Measurements from ENCODE around the gene GLYATL3. TPM values are rescaled to one million over a fixed set of nuclear protein-coding genes. Genes with fewer than 3 reads are reported as not detected.
A peak's percentile ranks its signal among the peaks of the same experiment; 100 is the strongest.

Gene GLYATL3
- total RNA-seq, 1 donor from 2014 or later, result not detected

DNA sequence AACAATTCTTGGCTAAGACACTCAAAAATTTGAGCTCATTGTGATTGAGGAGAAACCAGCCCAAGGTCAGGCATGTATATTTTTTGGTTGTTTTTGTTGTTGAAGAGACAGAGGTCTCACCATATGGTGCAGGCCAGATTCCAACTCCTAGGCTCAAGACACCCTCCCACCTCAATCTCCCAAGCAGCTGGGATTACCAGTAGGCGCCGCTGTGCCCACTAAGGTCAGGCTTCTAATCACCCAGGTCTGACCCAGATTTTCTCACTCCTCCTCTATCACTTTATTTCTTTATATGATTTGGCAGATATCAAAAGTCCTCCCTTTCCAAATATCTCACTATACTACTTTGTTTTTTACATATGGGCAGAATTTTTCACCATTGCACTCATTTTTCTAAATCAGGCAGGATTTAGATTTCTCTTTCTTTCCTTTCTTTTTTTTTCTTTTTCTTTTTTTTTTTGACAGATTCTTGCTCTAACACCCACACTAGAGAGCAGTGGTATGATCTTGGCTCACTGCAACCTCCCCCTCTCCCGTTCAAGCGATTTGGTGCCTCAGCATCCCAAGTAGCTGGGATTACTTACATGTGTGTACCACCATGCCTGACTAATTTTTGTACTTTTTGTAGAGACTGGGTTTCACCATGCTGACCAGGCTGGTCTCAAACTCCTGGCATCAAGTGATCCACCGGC lies 49.0 kb downstream of the GLYATL3 start:
- no peak for DNase-seq (ENCODE audit: low read depth)

DNA sequence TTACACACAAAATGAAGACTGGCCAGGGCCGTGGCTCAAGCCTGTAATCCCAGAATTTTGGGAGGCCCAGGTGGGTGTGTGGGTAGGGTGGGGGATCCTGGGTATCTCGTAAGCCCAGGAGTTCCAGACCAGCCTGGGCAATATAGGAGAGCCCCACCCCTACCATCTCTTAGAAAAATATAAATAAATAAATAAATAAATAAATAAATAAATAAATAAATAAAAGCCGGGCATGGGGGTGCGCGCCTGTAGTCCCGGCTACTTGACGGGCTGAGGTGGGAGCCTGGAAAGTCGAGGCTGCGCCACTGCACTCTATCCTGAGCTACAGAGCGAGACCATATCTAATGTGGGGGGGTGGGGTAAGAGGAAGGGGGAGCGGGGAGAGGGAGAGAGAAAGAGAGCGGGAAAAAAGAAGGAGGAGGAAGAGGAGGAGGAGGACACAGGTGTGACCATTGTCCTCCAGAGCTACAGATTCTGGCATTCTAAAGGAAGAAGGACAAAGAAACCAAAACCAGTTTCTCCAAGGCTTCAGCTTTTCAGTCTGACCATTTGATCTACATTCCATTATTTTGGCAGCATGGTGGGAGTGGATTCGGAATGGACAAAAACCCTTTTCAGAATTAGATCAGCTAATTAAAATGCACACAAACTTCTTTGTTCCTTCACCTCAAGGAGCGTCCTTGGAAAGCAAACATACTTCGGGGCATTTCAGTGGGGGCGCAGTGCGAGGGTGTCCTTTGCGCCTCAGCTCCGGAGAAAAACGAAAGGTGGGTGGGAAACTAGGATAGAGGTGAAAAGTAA lies 50.2 kb downstream of the GLYATL3 start:
- DNase-seq (ENCODE audit: low read depth), result no peak

DNA sequence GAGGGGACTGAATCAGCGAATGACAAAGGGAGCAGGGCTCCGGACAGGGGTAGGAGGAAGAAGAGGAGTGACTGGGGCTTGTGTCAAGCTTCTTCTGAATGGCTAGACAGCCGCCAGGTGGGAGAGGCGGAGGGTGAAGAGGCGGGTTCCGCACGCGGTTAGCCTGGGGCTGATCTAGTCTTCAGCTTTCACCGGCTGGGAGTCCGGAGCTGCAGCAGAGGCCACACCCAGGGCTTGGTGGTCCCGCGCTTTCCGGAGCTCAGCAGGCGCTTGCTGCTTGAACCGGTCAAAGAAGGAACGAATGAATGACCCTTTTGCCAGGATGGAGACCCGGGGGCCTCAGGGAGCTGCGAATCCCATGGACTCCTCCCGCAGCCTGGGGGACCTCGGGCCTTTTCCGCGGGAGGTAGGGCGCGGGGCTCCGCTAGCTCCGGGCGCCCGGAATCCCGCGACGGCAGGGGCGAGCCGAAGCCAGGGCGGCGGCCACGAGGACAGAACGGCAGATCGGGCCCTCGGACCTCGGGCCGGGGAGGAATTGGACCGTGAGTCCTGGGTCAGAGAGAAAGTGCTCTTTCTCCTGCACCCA lies 50.9 kb downstream of the GLYATL3 start, which contains the start of gene C6orf141:
Gene C6orf141 (plus strand): TSS at position 177 of the 586 bp plus-strand sequence. CDS start 125 bp downstream, at position 302.
- DNase-seq (ENCODE audit: low read depth), result peak; percentile 17

GRCh38 chr6:49551078-49551865 lies 51.5 kb downstream of the GLYATL3 start:
- DNase-seq (ENCODE audit: low read depth), result peak; percentile 26

DNA sequence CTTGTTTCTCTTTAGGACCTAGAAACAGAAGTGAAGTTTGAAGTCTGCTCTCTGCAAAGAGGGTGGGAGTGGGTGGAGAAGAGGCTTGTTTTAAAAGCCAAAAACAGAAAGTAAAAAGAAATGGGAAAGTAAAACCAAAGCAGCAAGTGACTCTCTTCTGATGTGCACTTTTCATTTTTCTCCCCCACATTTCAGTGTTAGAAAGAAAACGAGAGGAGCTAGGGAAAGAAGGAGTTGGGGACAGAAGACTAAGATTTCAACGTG lies 52.1 kb downstream of the GLYATL3 start:
- DNase-seq (ENCODE audit: low read depth), result no peak

- DNase-seq (ENCODE audit: low read depth), result no peak
Observed at GRCh38 chr6:49552596-49552995, 52.9 kb downstream of the GLYATL3 start.

GRCh38 chr6:49553384-49553783 lies 53.7 kb downstream of the GLYATL3 start:
- DNase-seq (ENCODE audit: low read depth), result peak; percentile 93

GRCh38 chr6:49555951-49556350 lies 56.2 kb downstream of the GLYATL3 start:
- peak; percentile 19 for DNase-seq (ENCODE audit: low read depth)

- peak; percentile 98 for DNase-seq (ENCODE audit: low read depth)
Observed at GRCh38 chr6:49556429-49556837, 56.7 kb downstream of the GLYATL3 start.

- no peak for DNase-seq (ENCODE audit: low read depth)
Observed at GRCh38 chr6:49557177-49557576, 57.5 kb downstream of the GLYATL3 start.

GRCh38 chr6:49558238-49558637 lies 58.5 kb downstream of the GLYATL3 start:
- DNase-seq (ENCODE audit: low read depth), result no peak

DNA sequence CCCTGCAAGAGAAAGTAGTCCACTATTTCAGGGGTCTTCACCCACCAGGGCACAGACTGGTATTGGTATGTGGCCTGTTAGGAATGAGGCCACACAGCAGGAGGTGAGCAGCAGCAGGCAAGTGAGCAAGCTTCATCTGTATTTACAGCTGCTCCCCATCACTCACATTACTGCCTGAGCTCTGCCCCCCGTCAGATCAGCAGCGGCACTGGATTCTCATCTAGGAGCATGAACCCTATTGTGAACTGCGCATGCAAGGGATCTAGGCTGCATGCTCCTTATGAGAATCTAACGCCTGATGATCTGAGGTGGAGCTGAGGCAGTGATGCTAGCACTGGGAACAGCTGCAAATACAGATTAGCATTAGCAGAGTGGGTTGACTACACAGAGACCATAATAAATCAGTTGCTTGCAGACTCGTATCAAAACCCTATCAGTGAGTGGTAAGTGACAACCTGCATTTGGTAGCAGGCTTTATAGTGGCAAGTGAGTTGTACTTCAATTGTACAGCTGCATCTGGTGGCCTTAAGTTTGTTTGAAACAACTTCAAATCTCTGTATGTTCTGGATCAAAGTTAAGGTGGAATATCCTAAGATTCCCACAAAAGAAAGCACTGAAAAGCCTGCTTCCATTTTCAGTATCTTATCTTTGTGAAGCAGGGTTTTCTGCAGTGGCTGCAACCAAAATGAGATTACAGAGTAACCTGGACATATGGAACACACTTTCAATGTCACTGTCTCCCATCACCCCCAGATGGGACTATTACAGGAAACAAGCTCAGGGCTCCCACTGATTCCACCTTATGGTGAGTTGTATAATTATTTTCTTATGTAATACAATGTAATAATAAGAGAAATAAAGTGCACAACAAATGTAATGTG lies 63.5 kb downstream of the GLYATL3 start:
- no peak for DNase-seq (ENCODE audit: low read depth)

GRCh38 chr6:49564552-49564951 lies 64.8 kb downstream of the GLYATL3 start:
- no peak for DNase-seq (ENCODE audit: low read depth)

DNA sequence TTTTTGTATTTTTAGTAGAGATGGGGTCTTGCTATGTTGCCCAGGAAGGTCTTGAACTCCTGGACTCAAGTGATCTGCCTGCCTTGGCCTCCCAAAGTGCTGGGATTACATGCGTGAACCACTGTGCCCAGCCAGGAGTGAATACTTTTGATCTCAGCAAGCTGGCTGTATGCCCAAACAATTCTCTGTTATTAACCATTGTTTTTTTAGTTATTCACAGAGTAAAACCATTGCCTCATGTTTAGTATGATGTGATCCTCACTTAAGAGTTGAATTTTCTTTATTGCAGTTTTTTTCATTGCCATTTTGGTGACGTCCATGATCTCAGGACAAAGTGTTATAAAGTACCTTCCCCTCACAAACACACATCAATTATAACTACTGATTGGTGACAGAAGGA lies 65.5 kb downstream of the GLYATL3 start:
- DNase-seq (ENCODE audit: low read depth), result no peak

- peak; percentile 44 for DNase-seq (ENCODE audit: low read depth)
Observed at GRCh38 chr6:49565855-49566254, 66.1 kb downstream of the GLYATL3 start.

DNA sequence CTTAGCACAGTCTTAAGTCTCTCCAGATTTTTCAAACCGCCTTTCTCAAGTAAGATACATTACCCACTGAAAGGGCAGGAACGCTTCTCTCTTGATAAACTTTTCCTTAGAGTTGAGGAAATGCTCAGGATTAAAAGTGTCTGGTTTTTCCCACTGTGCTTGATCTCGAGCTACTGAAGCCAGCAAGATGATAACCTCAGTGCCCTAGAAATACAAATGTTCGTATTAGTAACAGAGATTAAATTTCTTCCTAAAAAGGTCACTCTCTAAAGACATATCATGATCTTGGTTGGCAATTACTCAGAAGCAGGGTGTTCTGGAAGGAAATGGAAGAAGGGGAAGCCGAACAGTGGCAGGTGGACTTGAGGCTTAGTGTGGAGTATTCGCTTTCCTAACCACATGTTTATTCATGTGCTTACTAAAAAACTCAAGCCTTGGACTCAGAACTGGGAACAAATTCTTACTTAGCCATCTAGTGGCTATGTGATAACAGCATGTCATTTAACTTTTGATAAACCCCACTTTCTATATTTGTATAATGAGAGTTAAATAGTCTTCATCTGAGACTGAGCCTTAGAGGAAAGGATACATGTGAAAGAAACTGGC lies 70.9 kb downstream of the GLYATL3 start:
- DNase-seq (ENCODE audit: low read depth), result peak; percentile 60

DNA sequence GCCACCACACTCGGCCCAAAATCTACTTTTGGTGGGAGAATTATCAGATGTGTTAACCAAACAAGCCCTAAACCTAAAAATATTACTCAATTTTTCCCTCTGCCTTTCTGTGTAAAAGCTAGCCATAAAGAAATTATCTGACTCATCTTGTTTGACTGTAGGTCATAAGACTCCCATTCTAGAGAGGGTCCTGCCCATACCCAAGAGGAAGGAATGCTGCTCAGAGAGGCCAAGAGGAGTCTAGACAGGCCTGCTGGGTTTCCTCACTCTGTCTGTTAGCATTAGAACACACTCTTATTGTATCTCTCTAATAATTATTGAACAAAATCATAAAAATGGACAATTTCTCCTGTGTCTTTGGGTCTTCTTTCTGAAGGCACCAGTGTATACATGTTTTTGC lies 76.9 kb downstream of the GLYATL3 start:
- no peak for DNase-seq (ENCODE audit: low read depth)
